ENCODE data around the gene C11orf54. TPM values are rescaled to one million over a fixed set of nuclear protein-coding genes. Genes with fewer than 3 reads are reported as not detected.

C11orf54 gene
- total RNA-seq: 10 to 100 TPM; 17.1 to 18.3 TPM

- Mint-ChIP-seq H3K27me3 (no peaks in the 10 kb centered on the region), H3K9me3 (ENCODE audit: low read depth) (no peaks in the 10 kb centered on the region), H3K36me3 (peaks cover 51% of the 10 kb centered on the region), H3K4me3 (peak within 1 kb of the TSS; percentile 95), H3K27ac (peak within 1 kb of the TSS; percentile 99), H3K4me1 (peaks cover 49% of the 10 kb centered on the region)
- ATAC-seq: peak; percentile 92
- CTCF ChIA-PET: interaction anchor here (0.5 to 5.6 kb wide), 10 partner anchors 22 to 89 kb away, joined by 3 to 50 read pairs (median 3); partner anchors contain the start of gene MED17
- peak; percentile 98 for DNase-seq
These were observed at the start of gene C11orf54, which contains the start of gene TAF1D for GRCh38 chr11:93741094-93741881. TSS of gene C11orf54 (plus strand) at chr11:93741672. CDS start at chr11:93747394, 5,722 bp downstream. TSS of gene TAF1D (minus strand) at chr11:93741495. CDS start at chr11:93739304, 2,191 bp downstream.

GRCh38 chr11:93694109-93694508 lies 47.4 kb upstream of the C11orf54 start:
- ATAC-seq (no peak), DNase-seq (no peak)
- Mint-ChIP-seq H3K4me1 (peaks cover 5% of the 10 kb centered on the region), H3K27me3 (no peaks in the 10 kb centered on the region), H3K4me3 (no peak overlapping the region), H3K36me3 (peaks cover 66% of the 10 kb centered on the region), H3K27ac (no peak overlapping the region), H3K9me3 (ENCODE audit: low read depth) (no peaks in the 10 kb centered on the region)
- CTCF ChIA-PET: no interaction called here

DNA sequence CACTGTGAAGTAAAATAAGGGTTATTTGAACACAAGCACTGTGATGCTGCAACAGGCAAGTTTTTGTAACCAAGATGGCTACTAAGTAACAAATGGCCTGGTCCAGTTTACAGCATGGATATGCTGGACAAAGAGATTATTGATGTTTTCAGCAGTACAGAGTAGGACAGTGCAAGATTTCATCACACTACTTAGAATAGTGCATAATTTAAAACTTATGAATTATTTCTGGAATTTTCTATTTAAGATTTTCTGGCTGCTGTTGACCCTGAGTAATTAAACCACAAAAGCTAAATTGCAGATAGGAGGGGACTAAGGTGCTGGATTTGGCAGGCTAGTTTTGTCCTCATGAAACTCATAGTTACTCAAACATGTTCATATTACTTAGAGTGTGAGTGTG lies 46.9 kb upstream of the C11orf54 start:
- H3K4me1 Mint-ChIP-seq: peaks cover 2% of the 10 kb centered on the region
- no peak overlapping the region for H3K4me3 Mint-ChIP-seq
- no peak for ATAC-seq
- no peak for DNase-seq
- H3K27ac Mint-ChIP-seq: no peak overlapping the region
- CTCF ChIA-PET: no interaction called here
- no peaks in the 10 kb centered on the region for H3K27me3 Mint-ChIP-seq
- peaks cover 66% of the 10 kb centered on the region for H3K36me3 Mint-ChIP-seq
- no peaks in the 10 kb centered on the region for H3K9me3 Mint-ChIP-seq (ENCODE audit: low read depth)

- CTCF ChIA-PET: no interaction called here
- ATAC-seq (no peak), DNase-seq (no peak)
- H3K27ac Mint-ChIP-seq: no peak overlapping the region
- peaks cover 70% of the 10 kb centered on the region for H3K36me3 Mint-ChIP-seq
- no peaks in the 10 kb centered on the region for H3K9me3 Mint-ChIP-seq (ENCODE audit: low read depth)
- peaks cover 4% of the 10 kb centered on the region for H3K4me1 Mint-ChIP-seq
- H3K4me3 Mint-ChIP-seq: no peak overlapping the region
- H3K27me3 Mint-ChIP-seq: no peaks in the 10 kb centered on the region
These were observed 43.9 kb upstream of the C11orf54 start for GRCh38 chr11:93697611-93698010.

- peaks cover 73% of the 10 kb centered on the region for H3K36me3 Mint-ChIP-seq
- H3K9me3 Mint-ChIP-seq (ENCODE audit: low read depth): no peaks in the 10 kb centered on the region
- H3K27me3 Mint-ChIP-seq: no peaks in the 10 kb centered on the region
- ATAC-seq: no peak
- no peak overlapping the region for H3K27ac Mint-ChIP-seq
- CTCF ChIA-PET: interaction anchor here (1.1 kb wide), 1 partner anchor 18 kb away, joined by 3 read pairs; no protein-coding TSS in a partner anchor
- peaks cover 4% of the 10 kb centered on the region for H3K4me1 Mint-ChIP-seq
- DNase-seq: no peak
- H3K4me3 Mint-ChIP-seq: no peak overlapping the region
These were observed 40.6 kb upstream of the C11orf54 start for GRCh38 chr11:93700830-93701229.

- Mint-ChIP-seq H3K4me1 (peaks cover 4% of the 10 kb centered on the region), H3K9me3 (ENCODE audit: low read depth) (peaks cover 5% of the 10 kb centered on the region), H3K27me3 (no peaks in the 10 kb centered on the region), H3K4me3 (no peak overlapping the region), H3K36me3 (peaks cover 69% of the 10 kb centered on the region), H3K27ac (no peak overlapping the region)
- ATAC-seq (no peak), DNase-seq (no peak)
- CTCF ChIA-PET: interaction anchor here (1.4 kb wide), 1 partner anchor 12 kb away, joined by 3 read pairs; no protein-coding TSS in a partner anchor
These were observed 37.2 kb upstream of the C11orf54 start for GRCh38 chr11:93704237-93704636.

DNA sequence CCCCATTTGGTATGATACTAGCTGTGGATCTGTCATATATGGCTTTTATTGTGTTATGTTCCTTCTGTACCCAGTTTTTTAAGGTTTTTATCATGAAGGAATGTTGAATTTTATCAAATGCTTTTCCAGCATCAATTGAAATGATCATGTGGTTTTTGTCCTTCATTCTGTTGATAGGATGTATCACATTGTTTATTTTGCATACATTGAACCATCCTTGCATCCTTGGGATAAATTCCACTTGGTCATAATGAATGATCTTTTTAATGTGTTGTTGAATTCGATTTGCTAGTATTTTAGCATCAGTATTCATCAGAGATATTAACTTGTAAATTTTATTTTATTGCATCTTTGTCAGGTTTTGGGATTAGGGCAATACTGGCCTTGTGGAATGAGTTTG lies 31.2 kb upstream of the C11orf54 start:
- Mint-ChIP-seq H3K4me3 (no peak overlapping the region), H3K4me1 (peaks cover 4% of the 10 kb centered on the region), H3K27ac (no peak overlapping the region), H3K9me3 (ENCODE audit: low read depth) (peaks cover 22% of the 10 kb centered on the region), H3K36me3 (peaks cover 88% of the 10 kb centered on the region), H3K27me3 (no peaks in the 10 kb centered on the region)
- DNase-seq: no peak
- CTCF ChIA-PET: no interaction called here
- ATAC-seq: no peak

- Mint-ChIP-seq H3K27me3 (no peaks in the 10 kb centered on the region), H3K4me3 (no peak overlapping the region), H3K9me3 (ENCODE audit: low read depth) (peaks cover 22% of the 10 kb centered on the region), H3K27ac (peak overlapping the region; percentile 42), H3K36me3 (peaks cover 92% of the 10 kb centered on the region), H3K4me1 (peaks cover 10% of the 10 kb centered on the region)
- CTCF ChIA-PET: interaction anchor here (1.2 kb wide), 1 partner anchor 29 kb away, joined by 3 read pairs; no protein-coding TSS in a partner anchor
- DNase-seq (no peak), ATAC-seq (no peak)
These were observed 28.8 kb upstream of the C11orf54 start for GRCh38 chr11:93712678-93713077.

DNA sequence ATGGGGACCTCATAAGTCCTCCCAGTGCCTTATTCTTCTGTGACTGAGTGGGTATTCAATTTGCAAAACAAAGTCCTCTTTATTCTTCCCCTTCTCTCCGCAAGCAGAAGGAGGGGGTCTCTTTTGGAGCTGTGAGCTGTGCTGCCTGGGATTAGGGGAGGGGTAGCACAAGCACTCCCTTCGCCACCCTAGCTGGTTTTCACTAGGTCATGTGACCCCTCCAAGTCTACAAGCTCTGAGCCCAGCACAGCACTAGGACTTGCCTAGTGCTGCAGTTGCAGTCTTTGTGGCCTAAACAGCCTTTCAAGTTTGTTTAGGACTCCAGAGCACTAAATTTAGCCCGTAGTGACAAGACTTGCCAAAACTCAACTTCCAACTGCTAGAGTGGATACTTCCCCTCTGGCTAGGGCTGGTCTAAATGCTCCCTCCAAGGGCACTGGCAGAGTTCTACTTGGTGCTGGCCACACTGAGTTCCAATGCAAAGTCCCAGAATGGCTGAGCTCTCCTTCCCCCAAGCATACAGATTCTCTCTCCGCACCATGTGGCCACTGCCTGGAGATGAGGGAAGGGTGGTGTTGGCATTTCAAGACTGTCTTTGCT lies 25.6 kb upstream of the C11orf54 start:
- peak overlapping the region; percentile 25 for H3K27ac Mint-ChIP-seq
- H3K36me3 Mint-ChIP-seq: peaks cover 73% of the 10 kb centered on the region
- H3K9me3 Mint-ChIP-seq (ENCODE audit: low read depth): peaks cover 3% of the 10 kb centered on the region
- H3K4me3 Mint-ChIP-seq: no peak overlapping the region
- DNase-seq (no peak), ATAC-seq (no peak)
- H3K27me3 Mint-ChIP-seq: no peaks in the 10 kb centered on the region
- CTCF ChIA-PET: interaction anchor here (1.4 kb wide), 1 partner anchor 12 kb away, joined by 3 read pairs; no protein-coding TSS in a partner anchor
- H3K4me1 Mint-ChIP-seq: peaks cover 21% of the 10 kb centered on the region

- Mint-ChIP-seq H3K27ac (peak overlapping the region; percentile 78), H3K4me1 (peaks cover 23% of the 10 kb centered on the region), H3K9me3 (ENCODE audit: low read depth) (no peaks in the 10 kb centered on the region), H3K27me3 (no peaks in the 10 kb centered on the region), H3K4me3 (no peak overlapping the region), H3K36me3 (peaks cover 77% of the 10 kb centered on the region)
- ATAC-seq (no peak), DNase-seq (no peak)
- CTCF ChIA-PET: interaction anchor here (0.8 to 0.9 kb wide), 2 partner anchors 10 to 15 kb away, joined by 3 read pairs; no protein-coding TSS in a partner anchor
These were observed 24.0 kb upstream of the C11orf54 start for GRCh38 chr11:93717501-93717900.

DNA sequence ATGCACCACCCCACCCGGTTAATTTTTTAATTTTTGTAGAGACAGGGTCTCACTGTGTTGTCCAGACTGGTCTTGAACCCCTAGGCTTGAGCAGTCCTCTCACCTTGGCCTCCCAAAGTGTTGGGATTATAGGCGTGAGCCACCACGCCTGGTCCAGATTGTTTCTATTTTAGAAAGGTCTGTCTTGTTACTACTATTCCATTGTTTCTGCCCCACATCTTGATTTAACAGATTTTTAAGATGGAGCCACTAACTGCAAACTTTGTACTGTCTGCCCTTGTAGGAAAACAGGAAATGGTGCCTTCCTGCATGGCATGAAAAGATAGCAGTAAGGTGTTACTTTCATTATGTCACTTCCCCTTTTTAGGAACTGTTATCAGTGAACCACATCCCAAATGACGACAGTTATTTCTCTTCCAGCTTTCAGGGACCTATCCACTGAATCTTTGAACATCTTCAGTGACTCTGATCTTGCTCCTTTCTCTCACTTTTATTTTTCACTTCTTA lies 23.4 kb upstream of the C11orf54 start:
- CTCF ChIA-PET: interaction anchor here (0.9 to 1.4 kb wide), 2 partner anchors 16 to 18 kb away, joined by 3 read pairs; no protein-coding TSS in a partner anchor
- Mint-ChIP-seq H3K4me1 (peaks cover 24% of the 10 kb centered on the region), H3K9me3 (ENCODE audit: low read depth) (no peaks in the 10 kb centered on the region), H3K27ac (peak overlapping the region; percentile 78), H3K36me3 (peaks cover 76% of the 10 kb centered on the region), H3K4me3 (peak overlapping the region; percentile 1), H3K27me3 (no peaks in the 10 kb centered on the region)
- peak; percentile 47 for ATAC-seq
- DNase-seq: no peak

- Mint-ChIP-seq H3K4me3 (no peak overlapping the region), H3K9me3 (ENCODE audit: low read depth) (no peaks in the 10 kb centered on the region), H3K27me3 (no peaks in the 10 kb centered on the region), H3K4me1 (peaks cover 26% of the 10 kb centered on the region), H3K36me3 (peaks cover 74% of the 10 kb centered on the region), H3K27ac (peak overlapping the region; percentile 43)
- ATAC-seq: no peak
- no peak for DNase-seq
- CTCF ChIA-PET: interaction anchor here (0.8 to 1.4 kb wide), 3 partner anchors 19 to 71 kb away, joined by 3 to 4 read pairs (median 3); partner anchors contain the start of genes C11orf54 and TAF1D
These were observed 22.2 kb upstream of the C11orf54 start for GRCh38 chr11:93719310-93719709.

GRCh38 chr11:93720522-93720921 lies 20.9 kb upstream of the C11orf54 start:
- H3K4me1 Mint-ChIP-seq: peaks cover 26% of the 10 kb centered on the region
- H3K4me3 Mint-ChIP-seq: no peak overlapping the region
- DNase-seq (no peak), ATAC-seq (no peak)
- H3K9me3 Mint-ChIP-seq (ENCODE audit: low read depth): no peaks in the 10 kb centered on the region
- CTCF ChIA-PET: no interaction called here
- peaks cover 70% of the 10 kb centered on the region for H3K36me3 Mint-ChIP-seq
- H3K27me3 Mint-ChIP-seq: no peaks in the 10 kb centered on the region
- H3K27ac Mint-ChIP-seq: no peak overlapping the region
